GM18502 (cell line): Measurements from ENCODE around the gene TBC1D22A.

ENCODE experiments used
- ATAC-seq: cut with Tn5 transposase; IDR thresholded peaks from one replicate; pipeline ENCODE4 v1.9.1; 2021; ENCODE audit warnings: mild to moderate bottlenecking; ENCODE audit not compliant: unreplicated experiment, poor library complexity

Gene TBC1D22A

DNA sequence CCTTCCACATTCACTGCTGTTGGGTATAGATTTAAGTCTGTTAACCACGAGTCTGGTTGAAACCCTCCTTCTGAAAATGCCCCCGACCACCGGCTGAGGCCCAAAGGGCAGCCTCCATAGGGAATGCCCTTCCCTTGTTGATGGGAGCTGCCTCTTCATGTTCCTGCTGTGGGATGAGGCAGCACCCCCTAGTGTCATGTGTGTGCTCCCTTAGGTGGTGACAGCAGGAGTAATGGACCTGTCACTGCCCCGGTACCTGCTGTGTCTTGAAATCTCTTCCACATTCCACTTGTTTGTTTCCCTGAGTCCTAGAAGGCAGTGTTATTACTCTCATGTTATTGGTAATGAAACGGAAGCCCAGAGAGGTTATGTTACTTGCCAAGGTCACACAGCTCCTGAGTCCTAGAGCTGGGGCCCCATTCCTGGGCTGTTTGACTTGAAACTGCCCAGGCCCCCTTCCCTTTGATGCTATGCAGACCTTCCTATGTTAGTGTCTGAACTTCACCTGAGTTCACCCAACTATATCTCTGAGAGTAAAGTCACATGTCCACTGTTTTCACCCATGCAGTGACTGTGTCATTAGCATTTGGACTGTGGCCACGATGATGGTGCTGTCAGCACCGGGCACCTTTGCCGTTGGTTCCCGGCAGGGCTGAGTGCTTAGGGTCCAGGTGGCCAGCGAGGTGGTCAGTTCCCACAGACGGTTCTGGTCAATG is 234.3 kb downstream of the TBC1D22A start:
- ATAC-seq = no peak

DNA sequence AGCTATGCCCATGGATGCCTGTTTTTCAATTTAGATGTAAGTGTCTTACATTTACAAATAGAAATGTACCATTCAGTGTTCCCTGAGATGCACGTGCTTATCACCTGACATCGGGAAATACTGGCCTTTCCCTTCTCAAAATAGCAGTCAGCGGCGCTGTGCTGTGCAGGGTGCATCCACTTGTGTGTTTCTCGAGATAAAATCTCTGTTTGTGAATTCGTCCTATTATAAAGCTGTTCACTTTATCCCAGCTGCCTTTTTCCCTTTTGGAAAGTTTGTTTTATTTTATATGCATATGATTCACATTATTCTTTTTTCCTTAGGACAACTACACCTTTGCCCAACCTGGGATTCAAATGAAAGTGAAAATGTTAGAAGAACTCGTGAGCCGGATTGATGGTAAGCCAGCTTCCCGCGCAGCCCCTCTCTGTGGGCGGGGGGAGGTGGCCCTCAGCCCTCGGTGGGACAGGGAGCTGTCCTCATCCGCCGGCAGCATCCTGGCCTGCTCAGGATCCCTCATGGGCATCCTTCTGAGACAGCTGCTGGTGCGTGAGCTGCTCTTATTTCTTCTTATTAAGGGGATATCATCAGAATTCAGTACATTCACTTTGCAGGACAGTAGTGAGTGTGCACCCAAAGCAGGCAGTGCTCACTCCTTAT is 235.0 kb downstream of the TBC1D22A start:
- ATAC-seq = no peak

DNA sequence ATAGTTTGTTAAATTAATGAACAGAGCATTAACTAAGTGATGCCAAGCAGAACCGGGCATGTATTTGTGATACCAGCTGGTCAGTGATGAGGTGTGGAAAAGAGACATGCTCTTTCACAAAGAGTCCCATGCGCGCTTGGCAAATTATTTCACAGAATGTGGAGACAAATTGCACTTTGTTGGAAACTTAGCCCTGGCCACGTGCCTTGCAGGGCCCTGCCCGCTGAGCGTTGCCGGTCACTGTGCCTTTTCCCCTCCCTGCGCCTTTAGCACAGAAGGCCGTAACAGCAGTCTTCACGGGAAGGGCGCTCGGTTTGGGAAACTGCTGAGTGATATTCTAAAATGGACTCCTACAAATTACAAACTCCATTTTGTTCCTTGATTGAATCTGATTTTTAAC is 235.9 kb downstream of the TBC1D22A start:
- no peak for ATAC-seq

DNA sequence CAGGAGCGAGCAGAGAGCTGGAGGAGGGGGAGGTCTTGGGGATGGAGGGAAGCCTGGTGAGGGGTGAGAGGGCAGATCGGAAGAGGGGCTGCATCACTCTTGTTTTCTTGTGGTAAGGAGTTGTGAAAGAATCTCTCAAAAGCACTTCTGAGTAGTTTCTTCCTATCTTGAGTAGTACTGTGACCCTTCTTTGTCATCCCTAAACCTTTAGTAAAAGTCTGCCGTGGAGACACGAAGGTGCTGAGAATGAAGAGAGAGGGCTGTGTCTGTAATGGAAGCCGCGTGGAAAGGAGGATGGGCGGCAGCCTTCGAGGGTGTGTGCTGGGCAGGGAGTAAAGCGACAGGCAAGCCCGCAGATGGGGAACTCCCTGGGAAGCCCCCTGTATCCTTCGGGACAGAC is 237.8 kb downstream of the TBC1D22A start:
- ATAC-seq = no peak

DNA sequence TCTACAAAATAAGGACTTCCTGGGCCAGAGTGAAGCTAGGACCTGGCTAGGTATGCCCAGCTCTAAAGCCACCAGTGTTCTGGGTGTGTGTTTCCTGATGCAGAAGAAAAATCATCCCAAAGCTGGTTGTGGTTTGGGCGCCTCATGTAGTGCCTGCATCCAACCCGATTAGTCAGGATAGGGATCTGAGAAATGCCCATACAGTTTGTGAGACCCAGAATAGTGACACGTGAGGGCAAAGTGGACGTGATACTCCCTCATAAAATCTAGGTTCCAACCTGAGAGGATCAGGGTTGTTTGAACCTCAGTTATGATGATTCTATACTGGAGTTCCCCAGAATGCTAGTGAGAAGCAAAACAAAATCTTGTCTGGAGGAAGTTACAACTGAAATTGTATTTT is 238.4 kb downstream of the TBC1D22A start:
- ATAC-seq = no peak

DNA sequence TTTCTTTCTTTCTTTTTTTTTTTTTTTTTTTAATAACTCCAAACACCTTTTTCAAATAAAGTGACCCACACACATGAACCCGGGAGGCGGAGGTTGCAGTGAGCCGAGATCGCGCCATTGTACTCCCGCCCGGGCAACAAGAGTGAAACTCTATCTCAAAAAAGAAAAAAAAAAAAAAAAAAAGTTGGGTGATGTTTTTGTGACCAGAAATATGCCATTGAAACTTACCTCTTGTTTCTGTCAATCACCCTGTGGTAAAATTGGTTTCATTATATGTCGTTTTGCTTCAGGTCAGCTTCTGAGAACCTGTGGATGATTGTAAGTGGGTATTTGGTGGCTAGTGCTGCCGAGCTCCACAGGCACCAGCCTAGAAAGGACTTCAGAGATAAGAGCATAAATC is 238.8 kb downstream of the TBC1D22A start:
- no peak for ATAC-seq

DNA sequence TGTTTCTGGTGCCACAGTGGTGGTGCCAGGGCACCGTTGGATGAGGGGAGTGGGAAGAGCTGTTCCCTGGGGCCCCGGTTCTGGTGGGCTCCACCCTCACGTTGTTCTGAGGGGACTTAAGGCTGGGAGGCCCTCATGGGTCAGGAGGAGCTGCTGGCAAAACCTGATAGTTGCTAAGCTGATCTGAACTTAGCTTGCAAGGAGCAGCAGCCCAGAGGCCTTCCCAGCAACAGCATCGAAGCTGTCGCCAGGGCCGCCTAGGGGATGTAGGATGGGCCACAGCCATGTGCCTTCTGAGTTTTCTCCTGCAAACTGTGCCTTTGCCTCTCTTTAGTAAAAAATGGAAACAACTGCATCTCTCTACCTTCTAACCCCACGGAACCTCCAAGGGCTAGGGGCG is 240.2 kb downstream of the TBC1D22A start:
- ATAC-seq = no peak

DNA sequence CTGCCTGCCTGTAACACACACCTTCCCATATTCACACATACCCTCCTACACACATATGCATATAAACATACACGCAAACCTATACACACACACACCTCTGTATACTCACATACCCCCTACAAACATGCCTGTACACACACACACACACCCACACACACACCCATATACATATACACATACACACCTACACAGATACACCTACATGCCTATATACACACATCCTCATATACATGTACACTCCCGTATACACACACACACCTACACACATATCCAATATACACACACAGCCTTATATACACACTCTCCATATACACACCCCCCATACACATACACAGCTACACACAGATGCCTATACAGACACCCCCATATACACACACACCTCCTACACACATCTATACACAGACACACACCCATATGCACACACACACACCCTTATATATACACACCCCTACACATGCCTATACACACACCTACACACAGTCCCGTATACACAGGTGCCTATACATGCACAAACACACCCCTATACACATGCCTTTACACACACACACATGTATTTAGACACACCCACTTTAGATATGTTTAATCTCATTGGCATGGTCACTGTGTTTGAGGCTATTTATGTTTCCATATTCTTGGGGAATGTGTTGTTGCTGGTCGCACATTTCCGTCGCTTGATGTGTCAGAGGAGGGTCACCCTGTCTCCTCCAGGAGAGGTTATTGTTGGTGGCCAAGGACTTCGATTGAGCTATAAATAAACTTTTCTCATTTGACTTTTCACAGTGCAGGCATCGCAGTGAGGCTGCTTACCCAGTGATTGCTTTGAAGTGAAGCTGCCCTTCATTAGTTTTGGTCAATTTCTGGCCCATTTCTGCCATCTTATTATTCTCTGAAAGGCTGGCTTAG is 243.3 kb downstream of the TBC1D22A start:
- ATAC-seq = no peak

DNA sequence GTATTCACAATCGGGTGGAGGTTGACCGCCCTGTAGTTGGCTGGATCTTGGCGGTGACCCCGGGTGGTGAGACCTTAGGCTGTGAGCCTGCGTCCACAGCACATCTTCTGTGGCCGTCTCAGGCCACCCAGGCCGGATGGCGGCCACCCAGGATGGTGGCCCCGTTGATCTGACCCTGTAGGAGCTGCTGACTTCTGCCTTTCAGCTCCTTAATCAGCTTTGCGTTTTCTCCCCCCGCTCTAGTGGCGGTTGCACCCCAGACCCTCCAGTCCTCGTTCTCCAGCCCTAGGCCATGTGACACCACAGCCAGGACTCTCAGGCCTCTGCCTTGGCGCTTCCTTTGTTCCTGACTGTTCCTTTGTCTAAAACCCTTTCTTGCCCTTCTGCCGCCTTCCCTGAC is 244.0 kb downstream of the TBC1D22A start:
- no peak for ATAC-seq

DNA sequence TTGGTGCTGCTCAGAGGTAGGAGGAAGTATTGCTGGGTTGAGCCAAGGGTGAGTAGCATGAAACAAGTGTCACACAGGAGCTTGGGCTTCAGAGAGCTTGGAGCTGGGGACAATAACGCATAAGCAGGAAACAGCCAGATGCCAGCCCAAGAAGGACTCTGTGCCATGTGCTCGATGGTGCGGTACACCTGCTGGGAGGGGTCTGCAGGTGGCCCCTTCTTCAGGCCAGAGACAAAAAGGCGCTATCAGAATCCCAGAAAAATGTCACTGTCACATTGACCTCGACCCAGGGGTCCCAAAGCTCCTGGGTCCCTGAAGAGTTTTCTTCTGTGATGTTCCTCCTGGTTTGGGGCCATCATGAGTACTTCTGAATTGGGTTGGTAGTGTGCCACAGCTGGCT is 244.4 kb downstream of the TBC1D22A start:
- ATAC-seq = no peak

DNA sequence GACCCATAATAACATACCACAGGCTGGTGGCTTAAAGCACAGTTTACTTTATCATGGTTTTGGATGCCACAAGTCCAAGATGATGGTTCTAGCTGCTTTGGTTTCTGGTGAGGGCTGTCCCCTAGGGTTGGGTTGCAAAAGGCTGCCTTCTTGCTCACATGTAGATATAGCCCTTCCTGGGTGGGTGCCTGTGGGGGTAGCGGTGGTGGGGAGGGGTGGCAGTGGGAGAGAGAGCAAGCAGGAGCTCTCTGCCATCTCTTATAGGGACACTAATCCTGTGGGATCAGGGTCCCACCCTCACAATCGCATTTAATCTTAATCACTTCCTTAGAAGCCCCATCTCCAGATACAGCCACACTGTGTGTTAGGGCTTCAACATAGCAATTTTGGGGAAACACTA is 245.0 kb downstream of the TBC1D22A start:
- ATAC-seq = no peak

DNA sequence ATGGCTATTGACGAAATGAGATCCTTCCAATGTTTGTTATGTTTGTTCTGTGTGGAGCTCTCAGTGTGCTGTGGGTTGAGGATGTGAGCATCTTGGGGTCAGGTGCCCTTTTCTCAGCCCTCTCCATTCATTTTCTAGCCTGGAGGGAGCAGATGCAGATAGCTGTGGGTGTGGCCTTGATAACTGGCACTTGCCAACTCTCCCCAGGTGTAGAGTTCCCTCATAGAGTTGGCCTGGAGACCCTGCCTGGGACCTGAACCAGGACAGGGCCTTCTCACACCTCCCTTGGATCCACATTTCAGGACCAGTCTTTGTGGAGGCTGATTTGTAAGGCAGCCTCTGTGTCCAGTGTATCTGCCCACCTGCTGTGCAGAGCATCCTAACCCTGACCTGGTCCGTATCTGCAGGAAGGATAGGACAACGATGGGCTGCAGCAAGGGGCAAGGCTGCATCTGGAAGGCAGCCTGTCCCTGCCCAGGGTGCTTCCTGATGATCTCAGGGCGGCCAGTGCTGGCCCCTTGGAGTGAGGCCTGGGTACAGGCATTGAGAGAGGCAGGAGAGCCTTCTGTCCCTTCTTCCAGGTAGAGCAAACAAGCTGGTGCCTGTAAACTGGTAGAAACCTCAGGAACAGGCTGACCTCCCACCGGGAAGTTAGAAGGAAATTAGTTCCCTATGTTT is 245.9 kb downstream of the TBC1D22A start:
- no peak for ATAC-seq

DNA sequence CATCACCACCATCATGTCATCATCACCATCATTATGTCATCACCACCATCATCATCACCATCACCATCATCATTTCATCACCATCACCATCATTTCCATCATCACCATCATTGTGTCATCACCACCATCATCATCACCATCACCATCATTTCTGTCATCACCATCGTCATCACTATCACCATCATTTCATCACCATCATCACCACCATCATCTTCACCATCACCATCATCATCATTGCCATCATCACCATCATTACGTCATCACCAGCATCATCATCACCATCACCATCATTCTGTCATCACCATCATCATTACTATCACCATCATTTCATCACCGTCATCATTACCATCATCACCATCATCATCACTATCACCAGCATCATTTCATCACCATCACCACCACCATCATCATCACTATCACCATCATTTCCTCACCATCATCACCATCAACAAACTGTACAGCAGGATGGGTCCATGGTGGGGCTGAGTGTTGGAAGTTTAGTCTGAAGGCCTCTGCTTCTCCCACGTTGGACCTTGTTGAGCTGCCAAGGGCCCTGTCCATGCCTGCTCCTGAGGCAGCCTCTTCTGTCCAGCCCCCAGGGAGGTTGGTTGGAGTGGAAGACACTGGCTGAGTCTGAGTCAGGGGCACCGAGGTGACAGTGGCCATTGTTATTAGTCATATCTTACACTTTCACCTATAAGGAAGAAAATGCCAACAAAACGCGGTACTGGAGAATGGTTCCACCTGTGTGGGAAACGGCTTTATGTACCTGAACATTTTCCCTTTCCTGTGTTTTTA is 247.1 kb downstream of the TBC1D22A start:
- ATAC-seq = no peak

DNA sequence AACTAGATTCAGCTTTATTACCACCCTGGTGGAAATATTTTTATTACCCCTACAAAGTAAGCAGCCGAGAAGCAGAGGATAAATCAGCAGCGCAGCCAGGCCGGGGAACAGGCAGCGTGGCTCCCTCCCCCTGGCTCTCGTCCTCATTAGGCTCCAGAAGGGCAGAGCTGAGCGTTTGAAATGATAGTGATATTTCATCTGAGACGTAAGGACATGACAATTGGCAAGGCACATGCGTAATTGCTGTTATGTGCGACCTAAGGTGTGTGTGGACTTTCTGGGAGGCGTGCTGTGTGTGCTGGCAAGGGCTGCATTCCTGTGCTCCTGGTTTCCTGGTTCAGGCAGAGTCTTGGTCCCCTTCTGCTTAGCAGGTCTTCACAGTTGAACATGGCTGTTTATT is 247.8 kb downstream of the TBC1D22A start:
- ATAC-seq = no peak

DNA sequence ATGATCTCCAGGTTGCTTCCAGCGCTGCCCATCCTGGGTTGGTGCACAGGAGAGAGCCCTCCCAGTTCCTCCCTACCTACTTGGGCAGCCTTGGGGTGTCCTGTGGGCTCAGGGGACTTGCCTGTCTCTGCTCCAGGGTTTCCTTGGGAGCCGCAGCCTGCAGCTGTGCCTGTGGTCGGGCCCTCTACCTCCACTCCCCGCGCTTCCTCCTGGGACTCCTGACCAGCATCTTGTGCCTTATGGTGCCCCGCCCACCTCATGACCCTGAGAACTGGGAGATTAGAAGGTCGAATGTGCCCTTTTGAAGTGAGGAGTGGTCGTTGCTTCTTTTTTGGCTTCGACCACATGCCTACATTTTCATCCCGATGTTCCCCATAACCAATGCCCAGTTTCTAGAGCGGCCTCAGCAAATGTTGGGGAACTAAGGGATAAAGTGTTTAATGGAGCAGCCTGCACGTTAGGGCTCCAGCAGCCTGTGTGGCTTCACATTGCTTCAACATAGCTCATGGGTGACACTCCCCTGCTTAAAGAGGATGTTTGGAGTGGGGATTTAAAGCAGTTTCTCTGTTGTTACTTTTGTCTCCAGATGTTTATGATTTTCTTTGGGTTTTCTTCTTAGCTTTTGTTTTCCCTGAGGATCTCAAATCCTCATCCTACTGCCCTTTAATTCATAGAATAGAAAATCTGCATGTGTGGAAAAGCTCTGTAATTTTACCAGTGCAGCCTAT is 248.8 kb downstream of the TBC1D22A start:
- ATAC-seq = no peak

DNA sequence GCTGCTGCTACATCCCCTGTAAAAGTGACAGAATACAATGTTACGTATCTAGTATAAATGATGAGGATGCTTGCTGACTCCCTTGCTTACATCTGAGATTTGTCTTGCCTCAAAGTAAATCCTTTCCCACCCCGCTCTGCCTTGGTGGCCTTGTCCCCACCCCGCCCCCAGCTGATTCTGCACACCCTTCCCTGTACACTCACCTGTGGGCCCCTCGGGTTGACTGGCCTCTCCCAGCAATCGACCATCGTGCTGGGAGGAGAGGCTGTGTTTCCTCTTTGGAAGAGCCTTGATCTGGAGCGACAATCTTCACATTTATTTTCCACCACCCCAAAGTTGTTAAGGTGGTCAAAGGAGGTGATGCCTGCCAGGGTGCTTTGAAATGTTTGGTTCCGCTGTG is 249.4 kb downstream of the TBC1D22A start:
- ATAC-seq = no peak

DNA sequence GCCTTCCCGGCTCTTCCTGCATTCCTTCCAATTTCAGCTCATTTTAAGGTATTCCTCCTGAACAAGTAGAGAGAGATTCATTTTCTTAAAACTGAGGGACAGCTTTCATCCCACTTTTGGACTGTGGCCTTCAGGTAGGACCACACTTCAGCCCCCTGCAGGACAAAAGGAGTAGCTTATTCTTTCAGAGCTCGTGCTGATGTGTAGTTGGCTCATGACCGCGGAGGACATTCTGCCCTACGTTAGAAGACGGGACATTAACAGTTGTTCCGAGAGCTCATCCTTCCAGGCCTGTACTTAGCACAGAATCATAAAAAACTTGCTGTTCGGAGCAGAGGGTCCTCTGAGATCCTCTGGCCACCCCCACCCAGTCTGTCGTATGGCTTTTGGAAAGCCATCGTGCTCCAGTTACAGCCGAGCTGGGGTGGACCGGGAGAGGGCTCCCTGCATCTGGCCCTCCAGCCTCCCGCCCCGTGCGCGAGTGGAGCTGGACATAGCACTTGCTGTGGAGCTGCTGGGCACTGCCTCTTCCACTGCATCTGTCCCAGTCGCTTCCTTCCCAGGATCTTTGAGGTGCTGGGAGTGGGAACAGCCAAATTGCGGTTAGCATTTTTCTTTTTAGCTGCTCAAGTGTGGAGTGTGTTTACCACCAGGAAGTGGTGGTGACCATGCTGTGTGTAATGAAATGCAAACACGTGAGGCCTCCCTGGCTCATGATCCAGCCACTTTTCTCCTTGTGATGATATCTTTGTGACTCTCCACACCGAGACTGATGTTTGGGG is 250.3 kb downstream of the TBC1D22A start:
- no peak for ATAC-seq

DNA sequence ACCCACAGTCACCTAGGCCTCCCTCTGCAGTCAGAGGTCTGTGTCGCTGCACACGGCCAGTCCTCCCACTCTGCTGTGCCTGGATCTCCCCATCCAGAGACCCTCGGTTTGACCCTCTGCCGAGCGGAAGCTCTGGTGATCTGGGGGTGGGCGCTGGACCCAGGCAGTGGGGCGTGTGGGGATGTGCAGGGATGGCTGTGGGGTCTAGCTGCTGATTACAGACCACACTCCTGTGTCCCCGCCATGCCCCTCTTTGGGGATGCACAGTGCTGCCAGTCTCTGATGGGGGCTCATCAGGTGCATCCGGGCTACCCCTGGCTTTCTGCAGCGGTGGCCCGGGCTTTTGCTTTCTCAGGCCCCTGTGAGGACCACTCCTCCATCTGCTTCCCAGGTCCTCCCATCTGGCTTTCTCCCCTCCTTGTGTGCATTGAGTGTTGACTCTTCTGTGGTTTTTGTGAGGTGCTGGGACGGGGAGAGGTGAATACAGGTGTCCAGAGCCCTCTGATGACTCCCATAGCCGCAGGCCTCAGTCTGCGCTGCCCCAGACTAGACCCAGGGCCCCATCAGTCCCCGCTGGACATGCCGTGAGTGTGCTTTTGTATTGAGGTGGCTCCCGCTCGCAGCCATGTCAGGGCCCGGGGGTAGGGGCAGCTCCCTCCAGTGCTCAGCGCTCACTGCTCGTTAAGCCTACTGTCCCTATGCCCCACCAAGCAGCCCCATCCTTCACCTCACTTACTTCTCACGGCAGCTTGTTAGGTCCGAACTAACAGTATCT is 251.6 kb downstream of the TBC1D22A start:
- no peak for ATAC-seq
